Tibial nerve (tissue), 4 donors: ENCODE results near the gene FOXP4.

Experiments
- EP300 ChIP-seq, 2 donors: sonication (generic); formaldehyde crosslinking; IDR thresholded peaks; one replicate each; pipeline ENCODE4 v1.6.1; 2017; ENCODE audit warnings: antibody characterized with exemption in 2 of 2, mild to moderate bottlenecking in 1 of 2
- POLR2A ChIP-seq, 2 donors: fragments of 450-650 bp; IDR thresholded peaks; one replicate each; pipeline ENCODE4 v1.6.1; 2017; ENCODE audit warnings: antibody characterized with exemption in 2 of 2, mild to moderate bottlenecking in 2 of 2, moderate library complexity in 2 of 2
- TF ChIP-seq, protein P1 (sequence below), 5 experiments: fragments of 200-600 bp in 3 of 5; fragments of 450-650 bp in 2 of 5; sonication (generic) in 3 of 5; IDR thresholded peaks; one replicate each; pipeline ENCODE4 v1.5.1; 2016 to 2019; ENCODE audit warnings: antibody characterized with exemption in 5 of 5, mild to moderate bottlenecking in 3 of 5, moderate library complexity in 2 of 5

DNA sequence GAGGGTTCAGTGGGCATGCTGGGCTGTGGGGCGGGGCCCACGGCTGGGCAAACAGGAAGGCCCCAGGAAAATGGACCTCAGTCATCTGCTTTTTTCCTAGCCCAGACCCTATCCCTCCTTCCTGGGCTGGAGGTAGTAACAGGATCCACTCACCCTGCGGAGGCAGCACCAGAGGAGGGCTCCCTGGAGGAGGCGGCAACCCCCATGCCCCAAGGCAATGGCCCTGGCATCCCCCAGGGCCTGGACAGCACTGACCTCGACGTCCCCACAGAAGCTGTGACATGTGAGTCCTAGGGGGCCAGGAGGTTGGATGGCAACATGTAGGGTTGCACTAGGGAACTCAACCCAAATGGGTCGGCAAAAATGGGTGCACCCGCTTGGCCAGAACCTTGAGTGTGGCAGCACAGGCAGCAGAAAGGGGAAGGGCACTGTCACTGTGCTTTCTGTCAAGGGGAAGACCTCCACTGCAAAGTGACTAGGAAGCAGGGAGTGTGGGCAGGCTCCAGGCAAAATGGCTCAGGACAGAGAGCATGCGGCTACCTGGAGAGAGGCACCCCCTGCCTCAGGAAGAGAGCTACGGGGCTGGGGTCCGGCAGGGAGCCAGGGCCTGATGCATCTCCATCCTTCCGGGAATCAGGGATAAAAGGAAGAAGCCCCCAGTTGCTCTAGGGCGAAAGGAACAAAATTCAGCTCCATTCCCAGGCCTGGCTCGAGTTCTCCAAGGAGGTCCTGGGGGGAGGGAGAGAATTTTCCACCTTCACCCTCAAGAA, 100.0 kb downstream of the FOXP4 start:
- TF ChIP-seq EP300 (IDR thresholded peaks at IDR 0.05) = no peak
- TF ChIP-seq, protein P1, sequence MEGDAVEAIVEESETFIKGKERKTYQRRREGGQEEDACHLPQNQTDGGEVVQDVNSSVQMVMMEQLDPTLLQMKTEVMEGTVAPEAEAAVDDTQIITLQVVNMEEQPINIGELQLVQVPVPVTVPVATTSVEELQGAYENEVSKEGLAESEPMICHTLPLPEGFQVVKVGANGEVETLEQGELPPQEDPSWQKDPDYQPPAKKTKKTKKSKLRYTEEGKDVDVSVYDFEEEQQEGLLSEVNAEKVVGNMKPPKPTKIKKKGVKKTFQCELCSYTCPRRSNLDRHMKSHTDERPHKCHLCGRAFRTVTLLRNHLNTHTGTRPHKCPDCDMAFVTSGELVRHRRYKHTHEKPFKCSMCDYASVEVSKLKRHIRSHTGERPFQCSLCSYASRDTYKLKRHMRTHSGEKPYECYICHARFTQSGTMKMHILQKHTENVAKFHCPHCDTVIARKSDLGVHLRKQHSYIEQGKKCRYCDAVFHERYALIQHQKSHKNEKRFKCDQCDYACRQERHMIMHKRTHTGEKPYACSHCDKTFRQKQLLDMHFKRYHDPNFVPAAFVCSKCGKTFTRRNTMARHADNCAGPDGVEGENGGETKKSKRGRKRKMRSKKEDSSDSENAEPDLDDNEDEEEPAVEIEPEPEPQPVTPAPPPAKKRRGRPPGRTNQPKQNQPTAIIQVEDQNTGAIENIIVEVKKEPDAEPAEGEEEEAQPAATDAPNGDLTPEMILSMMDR (IDR thresholded peaks at IDR 0.05) = no peak
- no peak for TF ChIP-seq POLR2A (IDR thresholded peaks at IDR 0.05)
